HG02763 (cell line): ENCODE measurements around the gene TLX1.
"Not testable (repeated sequence)": the region's sequence is repeated elsewhere in the genome, so short reads cannot be mapped to it uniquely, and the experiment has no call there.

Source experiments
- ATAC-seq: cut with Tn5 transposase; IDR thresholded peaks from one replicate; pipeline ENCODE4 v1.9.1; 2021; ENCODE audit warnings: mild to moderate bottlenecking, moderate library complexity; ENCODE audit not compliant: unreplicated experiment

Gene TLX1

GRCh38 chr10:101146392-101147251 lies 15.5 kb downstream of the TLX1 start:
- no peak for ATAC-seq

GRCh38 chr10:101151395-101151794 lies 20.3 kb downstream of the TLX1 start:
- ATAC-seq: no peak

DNA sequence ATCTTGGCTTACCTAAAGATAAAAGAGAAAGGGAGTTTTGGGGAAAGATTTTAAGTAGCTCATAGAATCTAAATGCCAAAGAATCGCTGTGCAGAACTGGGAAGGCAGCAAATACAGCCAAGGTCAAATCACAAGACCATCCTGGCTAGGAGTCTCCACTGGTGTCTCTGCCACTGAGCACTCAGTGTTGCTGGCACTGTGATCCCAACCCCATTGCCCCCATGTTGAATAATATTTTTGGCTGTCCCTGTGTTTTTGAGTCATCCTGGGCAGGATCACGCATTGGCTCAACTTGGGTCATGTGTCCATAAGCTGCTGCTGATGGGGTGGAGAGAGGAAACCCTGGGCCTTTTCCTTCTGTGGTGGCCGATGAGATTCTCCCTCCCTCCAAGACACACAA lies 21.2 kb downstream of the TLX1 start:
- ATAC-seq: no peak

DNA sequence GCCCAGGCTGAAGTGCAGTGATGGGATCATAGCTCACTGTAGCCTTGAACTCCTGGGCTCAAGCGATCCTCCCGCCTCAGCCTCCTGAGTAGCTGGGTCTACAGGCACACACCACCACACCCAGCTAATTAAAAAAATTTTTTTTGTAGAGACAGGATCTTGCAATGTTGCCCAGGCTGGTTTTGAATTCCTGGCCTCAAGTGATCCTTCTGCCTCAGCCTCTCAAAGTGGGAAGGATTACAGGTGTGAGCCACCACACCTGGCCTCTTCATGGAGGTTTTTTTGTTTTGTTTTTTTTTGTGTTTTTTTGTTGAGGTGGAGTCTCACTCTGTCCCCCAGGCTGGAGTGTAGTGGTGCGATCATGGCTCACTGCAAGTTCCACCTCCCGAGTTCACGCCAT lies 23.4 kb downstream of the TLX1 start:
- ATAC-seq: not testable (repeated sequence)

DNA sequence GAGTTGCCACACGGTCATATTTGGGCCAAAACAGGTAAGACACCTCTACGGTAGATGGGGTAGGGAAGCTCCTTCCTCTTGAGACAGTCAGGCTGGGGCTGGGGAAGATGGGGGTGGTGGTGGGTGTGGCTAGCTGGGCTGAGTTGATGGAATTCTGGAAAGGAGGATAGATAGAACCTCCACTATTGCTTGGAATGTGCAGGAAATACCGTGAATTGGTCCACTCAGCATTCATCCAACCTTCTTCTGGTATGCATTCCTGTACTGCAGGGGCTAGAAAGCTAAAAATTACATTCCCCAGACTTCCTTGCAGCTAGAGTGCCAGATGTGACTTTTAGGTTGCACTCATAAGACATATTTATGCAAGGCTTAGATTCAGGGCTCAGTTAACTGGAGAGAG lies 24.8 kb downstream of the TLX1 start:
- no peak for ATAC-seq

DNA sequence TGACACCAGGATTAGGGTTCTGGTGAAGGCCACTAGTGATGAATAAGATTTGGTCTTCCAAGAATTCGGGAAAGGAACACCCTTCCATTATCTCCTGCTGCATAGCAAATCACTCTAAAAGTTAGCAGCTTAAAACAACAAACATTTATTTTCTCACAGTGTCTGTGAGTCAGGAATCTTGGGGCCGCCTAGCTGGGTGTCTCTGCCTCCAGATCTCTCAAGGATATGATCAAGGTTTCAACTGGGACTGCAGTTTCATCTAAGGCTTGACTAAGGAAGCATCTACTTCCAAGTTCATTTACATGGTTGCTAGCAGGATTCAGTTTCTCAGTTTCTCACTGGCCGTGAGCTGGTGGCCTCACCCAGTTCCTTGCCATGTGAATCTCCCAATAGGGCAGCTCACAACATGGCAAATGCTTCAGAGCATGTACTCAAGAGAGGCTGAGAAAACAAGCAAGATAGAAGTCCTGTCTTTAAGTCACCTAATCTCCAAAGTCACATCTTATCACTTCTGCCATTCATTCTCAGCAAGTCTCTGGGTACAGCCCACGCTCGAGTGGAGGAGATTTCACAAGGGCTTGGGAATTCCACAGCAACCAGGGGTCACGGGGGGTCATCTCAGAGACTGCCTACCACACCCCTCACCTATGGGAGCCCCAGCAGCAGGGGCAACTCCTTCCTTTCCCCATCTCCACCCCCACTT lies 26.8 kb downstream of the TLX1 start:
- ATAC-seq: no peak

- ATAC-seq: no peak
These were observed 27.5 kb downstream of the TLX1 start for GRCh38 chr10:101158459-101159058.

DNA sequence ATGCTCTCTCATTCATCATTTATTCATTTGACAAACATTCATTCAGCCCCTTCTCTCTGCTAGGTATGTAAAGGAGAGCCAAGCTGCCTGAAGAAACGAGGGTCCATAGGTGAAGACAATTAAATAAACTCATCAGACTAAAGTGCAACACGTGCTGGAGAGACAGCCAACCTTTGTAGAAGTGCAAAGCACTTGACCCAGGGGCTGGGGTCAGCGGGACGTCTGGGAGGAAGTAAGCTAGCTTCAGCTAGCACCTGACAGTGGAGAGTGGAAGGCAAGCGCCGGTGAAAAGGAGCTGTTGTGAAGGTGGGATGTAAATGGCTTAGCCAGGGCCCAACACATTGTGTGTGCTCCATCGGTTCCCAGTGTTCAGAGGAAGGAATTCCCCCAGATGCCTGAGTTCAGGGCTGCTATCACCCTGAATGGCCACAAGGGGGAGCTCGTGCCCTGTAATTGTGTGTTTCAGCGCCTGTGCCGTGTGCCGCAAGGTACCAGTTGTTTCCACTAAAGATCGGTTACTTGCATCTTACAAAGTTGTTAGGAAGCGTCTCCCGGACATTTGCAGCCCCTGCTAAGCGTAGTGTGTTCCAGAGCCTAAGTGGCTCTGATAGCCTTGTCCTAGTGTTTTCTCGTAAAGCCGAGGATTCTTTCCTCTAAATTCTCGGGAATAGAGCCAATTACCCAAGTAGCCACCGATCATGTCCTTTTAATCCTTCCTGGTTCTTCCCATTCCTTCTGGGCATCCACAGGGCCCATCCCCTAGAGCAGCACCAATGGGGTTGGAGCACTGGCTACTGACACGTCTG lies 30.6 kb downstream of the TLX1 start:
- no peak for ATAC-seq

DNA sequence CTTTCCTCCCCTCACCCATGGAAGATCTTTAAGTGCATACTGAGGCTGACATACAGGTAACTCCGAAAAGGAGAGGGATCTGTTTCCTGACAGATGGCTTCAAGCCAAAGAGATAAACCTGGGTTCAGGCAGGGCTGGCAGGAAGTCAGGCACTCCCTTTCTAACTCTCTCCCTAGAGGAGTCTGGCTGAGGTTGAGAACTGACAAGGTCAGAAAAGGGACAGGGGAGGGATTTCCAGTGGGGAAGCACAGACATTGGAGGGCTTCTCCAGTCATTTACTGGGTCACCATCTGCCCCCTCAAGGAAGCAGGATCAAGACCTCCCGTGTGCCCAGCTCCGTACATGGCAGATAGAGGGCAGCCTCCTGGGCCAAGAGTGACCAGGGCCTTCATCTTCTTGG lies 31.6 kb downstream of the TLX1 start:
- ATAC-seq: no peak

- ATAC-seq: no peak
These were observed 32.9 kb downstream of the TLX1 start for GRCh38 chr10:101164020-101164419.

DNA sequence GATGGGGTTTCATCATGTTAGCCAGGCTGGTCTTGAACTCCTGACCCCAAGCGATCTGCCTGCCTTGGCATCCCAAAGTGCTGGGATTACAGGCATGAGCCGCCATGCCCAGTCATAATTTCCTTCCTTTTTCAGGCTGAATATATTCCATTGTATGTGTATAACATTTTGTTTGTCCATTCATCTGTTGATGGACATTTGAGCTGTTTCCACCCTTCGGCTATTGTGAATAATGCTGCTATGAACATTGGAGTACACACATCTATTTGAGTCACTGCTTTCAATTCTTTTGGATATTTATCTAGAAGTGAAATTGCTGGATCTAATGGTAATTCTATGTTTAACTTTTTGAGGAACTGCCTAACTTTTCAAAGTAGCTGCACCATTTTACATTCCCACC lies 34.6 kb downstream of the TLX1 start:
- ATAC-seq: no peak

DNA sequence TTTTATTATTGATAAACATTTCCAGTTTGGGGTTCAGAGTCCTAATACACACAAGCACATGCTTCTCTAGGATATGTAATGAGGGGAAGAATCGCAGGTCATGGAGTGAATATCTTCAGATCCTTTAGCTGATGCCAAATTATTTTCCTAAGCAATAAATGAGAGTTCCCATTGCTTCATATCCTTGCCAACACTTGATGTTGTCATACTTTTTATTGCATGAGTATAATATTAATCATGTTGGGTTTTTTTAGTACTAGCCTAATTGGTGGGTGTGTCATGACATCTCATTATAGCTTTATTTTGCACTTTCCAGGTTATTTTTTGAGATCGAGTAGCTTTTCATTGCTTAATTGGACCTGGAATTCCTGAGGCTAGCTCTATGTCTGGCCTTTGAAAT lies 35.3 kb downstream of the TLX1 start:
- no peak for ATAC-seq

- ATAC-seq: no peak
These were observed 41.6 kb downstream of the TLX1 start for GRCh38 chr10:101172741-101173140.

DNA sequence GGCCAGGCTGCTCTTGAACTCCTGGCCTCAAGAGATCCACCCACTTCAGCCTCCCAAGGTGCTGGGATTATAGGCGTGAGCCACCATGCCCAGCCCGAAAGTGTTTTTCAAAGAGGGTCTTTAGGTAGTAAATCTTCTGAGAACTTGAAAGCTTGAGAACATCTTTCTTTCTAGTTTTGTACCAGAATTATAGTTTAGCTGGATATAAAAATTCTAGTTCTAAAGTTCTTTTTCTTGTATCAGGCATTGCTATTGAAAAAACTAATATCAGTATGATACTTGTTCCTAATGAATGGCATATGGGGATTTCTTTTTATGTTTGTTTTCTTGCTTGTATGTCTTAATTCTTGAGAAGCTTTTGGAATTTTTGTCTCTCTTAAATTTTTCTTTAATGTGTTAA lies 43.2 kb downstream of the TLX1 start:
- no peak for ATAC-seq

- no peak for ATAC-seq
These were observed 45.5 kb downstream of the TLX1 start for GRCh38 chr10:101176577-101176976.

DNA sequence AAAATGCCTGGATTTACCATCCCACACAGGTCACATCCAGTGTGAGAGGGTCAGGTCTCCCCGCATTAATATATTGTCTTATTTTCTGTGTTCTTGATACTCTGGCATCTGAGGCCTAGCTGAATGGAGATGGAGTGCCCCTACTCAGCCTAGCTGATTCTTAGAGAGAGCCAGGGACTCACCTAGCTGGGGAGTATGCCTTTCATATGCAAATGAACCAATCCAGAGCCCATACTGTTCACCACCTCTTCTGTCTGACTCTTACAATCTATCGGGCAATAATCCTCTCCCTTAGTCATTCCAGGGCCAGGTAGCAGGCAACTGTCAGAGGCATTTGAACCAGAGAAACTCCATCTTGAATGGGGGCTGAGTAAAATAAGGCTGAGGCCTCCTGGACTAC lies 51.8 kb downstream of the TLX1 start:
- no peak for ATAC-seq

DNA sequence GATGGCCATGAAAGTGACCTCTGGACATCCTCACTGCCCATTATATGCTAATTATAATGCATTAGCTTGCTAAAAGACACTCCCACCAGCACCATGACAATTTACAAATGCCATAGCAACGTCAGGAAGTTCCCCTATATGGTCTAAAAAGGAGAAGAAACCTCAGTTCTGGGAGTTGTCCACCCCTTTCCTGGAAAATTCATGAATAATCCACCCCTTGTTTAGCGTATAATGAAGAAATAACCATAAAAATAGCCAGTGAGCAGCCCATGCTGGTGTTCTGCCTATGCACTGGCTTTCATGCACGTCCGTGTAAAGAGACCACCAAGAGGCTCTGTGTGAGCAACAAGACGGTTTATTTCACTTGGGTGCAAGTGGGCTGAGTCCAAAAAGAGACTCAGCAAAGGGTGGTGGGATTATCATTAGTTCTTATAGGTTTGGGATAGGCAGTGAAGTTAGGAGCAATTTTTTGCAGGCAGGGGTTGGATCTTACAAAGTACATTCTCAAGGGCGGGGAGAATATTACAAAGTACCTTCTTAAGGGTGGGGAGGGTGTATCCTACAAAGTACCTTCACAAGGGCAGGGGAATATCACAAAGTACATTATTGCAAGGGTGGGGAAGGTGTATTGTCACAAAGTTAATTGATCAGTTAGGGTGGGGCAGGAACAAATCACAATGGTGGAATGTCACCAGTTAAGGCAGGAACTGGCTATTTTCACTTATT lies 52.5 kb downstream of the TLX1 start:
- ATAC-seq: no peak
